GM19238 (cell line): ENCODE data around the gene ID4.

ENCODE experiments used
- DNase-seq: peaks from one replicate; pipeline ENCODE4 v3.0.0; 2011; ENCODE audit warnings: low spot score; ENCODE audit not compliant: insufficient read length

The ID4 gene, protein sequence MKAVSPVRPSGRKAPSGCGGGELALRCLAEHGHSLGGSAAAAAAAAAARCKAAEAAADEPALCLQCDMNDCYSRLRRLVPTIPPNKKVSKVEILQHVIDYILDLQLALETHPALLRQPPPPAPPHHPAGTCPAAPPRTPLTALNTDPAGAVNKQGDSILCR

DNA sequence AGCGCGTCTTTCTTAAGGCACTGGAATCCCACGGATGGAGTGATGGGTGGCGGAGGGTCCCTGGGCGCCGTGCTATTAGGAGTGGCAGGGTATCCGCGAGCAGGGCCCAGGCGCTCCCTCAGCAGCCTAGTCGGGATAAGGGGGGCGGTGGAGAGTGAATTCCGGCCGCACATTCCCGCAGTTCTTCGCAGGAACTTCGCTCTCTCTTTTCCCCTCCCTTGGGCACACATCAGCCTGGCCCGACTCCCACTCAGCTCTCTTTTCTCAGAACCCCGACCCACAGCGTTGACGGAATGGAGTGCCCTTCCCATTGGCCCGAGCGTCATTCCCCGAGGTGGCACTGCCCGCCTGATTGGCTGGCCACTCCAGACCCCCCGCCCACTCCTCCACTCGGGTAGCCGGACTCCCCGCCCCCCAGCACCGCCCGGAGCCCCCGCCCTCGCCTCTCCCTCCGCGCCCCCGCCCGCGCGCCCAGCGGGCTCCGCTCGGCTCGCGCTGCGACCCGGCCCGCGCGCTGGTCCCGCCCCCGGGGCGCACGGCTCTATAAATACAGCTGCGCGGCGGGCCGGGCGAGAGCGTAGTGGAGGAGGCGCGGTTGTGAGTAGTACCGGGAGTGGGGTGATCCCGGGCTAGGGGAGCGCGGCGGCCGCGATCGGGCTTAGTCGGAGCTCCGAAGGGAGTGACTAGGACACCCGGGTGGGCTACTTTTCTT lies at the start of gene ID4:
TSS of gene ID4 (plus strand) at position 572 of the 712 bp plus-strand sequence. CDS start 385 bp downstream, outside the sequence.
- DNase-seq = no peak

DNA sequence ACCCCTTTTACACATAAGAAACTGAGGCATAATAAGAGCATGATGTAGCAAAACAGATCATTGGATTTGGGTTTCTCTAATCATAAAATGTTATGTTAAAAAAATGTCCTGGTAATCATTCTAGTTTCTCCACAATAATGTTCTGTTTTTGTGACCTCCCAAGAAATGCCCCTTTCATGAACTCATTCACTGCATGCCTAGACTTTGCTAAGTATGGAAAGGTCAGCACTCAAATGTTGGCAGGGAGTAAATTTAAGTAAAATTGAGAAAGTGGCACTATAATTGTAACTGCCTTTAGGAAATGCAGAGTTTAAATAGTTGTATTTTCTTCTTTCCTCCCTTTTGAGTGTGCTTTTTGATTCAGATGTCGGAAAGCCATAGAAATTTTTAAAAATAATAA lies 48.5 kb upstream of the ID4 start:
- no peak for DNase-seq

DNA sequence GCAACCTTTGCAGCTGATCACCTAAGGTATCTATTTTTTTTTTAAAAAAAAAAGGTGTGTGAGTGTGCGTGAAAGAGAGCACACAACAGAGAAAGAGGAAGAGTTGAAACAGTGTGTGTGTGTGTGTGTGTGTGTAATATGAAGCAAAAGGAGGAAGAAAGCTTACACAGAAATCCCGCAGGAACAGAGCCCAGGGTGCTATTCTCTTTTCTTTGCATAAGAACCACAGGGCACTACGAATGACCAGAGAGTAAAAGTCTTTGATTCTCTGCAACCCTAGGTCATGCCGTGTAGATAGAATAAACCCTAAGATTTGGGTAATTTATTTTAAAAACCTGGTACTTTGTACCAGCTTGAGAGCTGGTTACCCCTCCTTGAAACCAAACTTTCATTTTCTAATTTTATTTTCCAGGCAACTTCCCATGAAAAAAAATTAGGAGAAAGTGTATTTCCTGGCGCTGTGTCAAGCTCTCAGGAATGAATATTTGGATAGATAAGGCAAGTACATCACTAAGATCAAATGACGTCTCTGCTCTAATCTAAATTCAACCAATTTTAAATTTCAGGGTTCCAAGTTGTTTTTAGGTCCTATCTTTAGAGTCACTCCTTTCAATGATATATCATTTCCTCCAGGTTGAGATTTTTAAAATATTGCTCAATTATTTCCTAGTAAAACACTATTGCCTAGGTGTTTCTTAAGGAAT lies 47.9 kb upstream of the ID4 start:
- no peak for DNase-seq

DNA sequence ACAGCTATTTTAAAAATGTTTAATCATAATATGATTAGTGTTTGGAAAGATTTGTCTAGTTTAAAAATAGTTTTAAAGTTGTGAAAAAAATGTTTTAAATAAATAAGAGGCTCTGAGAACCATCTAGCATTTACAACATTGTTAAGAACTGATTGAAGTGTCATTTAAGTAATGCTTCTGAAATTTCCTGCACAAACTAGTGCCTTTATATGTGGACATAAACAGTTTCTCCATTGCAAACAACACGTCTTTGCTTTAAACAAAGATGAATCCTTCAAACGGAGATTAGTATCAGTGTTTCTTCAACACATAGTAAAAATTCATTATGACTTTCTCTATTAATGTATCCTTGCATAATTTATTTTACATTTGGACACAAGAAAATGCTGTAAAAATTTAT lies 45.9 kb upstream of the ID4 start:
- no peak for DNase-seq

DNA sequence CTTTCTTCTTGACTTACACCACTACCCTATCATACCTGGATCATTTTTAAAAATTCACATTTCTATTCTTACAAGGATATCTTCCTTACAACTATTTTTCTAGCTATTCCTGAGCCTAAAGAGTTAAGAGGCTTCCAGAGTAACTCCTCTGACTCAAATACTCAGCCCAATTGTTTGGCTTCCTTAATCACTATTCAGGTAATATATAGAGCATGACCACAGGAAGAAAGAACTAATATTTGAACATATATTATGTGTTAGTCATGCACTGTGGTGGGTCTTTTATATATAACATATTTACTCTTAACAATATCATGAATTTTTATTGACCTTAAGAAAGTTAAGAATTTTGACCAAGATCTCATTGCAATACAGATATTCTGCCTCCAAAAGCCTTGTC lies 42.0 kb upstream of the ID4 start:
- DNase-seq = no peak

DNA sequence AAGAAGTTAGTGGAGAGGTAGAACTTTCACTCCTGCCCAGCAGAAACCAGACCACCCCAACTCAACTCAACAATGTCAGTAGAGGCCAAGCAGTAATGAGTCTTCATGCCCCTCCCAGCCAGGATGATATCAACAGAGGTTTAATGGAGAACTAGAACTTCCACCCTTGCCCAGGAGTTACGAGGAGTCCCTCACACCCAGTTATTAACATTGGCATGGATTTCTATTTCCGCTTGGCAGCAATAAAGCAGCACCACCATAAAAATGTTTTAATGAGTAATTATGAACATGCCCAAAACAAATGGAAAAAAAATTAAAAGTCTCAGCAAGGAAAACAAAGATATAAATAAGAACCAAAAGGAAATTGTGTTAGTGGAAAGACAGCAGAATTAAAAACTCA lies 40.7 kb upstream of the ID4 start:
- no peak for DNase-seq

DNA sequence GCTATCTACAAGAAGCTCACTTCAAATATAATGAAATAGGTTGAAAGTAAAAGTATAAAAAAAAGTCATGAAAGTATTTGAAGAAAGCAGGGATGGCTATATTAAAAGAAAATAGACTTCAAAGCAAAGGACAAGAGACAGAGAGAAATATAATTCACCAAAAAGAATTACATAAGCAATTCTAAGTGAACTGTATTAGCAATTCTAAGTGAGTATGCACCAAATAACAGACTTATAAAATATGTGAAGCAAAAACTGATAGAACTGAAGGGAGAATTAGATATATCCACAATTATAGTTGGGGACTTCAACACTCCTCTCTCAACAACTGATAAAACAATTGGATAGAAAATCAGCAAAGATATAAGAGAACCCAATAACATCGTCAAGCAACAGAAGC lies 38.8 kb upstream of the ID4 start:
- DNase-seq = no peak

DNA sequence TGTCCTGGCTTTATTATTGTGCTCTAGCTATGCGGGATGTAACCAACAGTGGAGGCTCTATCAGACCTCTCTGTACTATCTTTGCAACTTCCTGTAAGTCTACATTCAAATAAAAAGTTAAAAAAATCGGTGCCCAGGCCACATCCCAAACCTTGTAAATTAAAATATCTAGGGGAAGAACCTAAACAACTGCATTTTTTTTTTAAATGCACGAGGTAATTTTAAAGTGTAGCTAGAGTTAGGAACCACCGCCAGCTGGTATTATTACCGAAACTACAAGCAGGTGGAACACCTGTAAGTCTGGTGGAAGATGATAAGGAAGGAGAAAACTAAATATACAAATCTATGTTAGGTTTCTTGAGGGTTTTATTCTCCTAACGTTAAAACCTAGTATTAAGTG lies 34.5 kb upstream of the ID4 start:
- DNase-seq = no peak

DNA sequence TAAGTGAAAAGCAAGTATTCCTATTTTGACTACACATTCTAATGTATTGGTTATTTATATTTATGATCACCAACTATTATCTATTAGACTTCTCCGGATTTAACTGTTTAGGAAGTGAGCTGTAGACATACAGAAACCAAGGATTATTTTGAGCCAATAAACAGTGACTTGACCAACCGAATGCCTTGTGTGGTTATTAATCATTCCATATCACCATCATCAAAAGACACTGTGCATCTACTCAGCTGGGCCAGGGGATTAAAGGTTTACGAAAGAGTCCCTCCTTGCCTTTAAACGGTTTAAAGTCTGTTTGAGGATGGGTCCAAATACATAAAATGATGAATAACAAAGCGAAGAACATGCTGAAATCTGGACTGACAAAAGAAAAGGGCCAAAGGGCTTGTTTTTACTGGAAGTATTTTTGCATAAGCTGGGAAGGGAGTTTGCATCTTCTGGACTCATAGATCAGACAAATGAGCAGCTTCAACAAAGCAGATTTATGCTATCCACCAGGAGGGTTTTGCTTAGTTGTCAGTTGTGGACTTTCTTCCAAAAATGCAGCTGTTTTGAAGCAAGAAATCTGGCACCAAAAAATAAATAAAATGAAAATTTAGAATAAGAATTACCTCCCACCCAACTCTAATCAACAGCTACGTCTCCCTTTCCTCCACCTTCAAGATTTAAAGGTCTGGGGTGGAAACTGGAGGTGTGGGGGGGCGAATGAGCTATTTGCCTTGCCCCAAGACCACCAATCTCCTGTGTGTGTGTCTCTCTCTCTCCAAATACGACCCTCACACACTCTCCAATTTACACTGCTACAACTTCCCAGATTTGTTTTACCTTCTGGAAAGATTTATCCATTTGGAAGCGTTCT lies 33.6 kb upstream of the ID4 start:
- no peak for DNase-seq

DNA sequence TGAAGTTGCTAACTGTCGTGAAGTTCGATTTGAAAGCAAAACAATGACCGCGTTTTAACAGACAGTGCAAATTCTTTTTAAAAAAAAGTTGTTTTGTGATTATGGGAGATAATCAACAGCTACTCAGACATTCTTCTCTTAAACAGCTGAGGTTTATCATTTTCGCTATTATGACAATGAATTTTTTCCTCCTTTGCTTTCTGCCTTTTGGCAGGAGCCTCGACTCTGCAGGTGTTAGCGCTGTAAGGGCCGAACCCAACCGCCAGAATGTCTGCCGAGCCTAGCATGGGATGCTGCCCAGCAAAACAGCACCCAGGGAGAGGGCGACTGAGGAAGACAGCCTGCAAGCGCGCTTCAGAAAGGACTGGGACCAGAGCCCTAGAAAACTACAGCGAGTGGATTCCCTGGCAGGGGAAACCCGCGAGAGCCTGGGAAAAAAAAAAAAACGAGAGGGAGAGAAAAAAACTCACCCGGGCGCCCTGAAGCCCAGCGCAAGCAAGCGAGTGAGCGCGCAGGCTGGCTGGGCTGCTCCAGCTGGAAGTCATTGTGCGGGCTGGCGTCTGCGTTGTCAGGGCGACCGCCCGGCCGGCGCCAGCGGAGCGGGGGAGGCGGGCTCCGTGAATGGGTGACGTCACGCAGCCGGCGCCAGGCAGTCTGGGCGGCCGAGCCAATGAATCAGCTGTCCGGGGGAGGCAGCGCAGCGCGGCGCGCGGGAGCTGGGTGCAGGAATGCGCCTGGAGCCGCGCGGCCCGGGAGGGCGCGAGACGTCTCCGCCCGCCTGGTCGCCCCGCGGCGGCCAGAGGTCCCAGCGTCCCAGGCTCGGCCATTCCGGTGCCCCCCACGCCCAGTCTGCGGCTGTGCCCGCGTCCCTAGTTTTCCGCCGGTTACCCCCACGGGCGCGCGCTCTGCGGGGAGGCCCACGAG lies 32.7 kb upstream of the ID4 start:
- peak; percentile 16 for DNase-seq

DNA sequence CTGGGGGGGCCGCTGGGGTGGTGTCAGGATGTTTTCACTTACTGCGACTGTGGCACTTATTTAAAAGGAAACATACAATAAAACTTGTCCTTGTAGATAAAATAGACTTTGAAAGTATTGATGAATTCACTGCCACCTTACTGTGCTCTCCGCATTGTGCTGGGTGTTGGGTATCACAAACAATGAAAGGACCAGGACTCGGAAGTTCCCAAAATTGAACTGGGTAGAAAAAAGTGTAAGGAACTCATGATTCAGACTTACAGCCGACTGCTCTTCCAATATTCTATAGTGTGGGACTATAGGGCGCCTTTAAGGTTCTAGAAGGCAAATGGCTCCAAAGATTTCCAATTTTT lies 32.1 kb upstream of the ID4 start:
- no peak for DNase-seq

DNA sequence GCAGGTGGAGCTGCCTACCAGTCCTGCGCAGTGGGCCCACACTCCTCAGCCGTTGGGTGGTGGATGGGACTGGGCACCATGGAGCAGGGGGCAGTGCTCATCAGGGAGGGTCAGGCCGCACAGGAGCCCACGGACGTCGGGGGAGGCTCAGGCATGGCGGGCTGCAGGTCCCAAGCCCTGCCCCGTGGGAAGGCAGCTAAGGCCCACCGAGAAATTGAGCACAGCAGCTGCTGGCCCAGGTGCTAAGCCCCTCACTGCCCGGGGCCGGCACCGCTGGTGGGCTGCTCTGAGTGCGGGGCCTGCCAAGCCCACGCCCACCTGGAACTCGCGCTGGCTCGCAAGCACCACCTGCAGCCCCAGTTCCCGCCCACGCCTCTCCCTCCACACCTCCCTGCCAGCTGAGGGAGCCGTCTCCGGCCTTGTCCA lies 30.2 kb upstream of the ID4 start:
- no peak for DNase-seq

DNA sequence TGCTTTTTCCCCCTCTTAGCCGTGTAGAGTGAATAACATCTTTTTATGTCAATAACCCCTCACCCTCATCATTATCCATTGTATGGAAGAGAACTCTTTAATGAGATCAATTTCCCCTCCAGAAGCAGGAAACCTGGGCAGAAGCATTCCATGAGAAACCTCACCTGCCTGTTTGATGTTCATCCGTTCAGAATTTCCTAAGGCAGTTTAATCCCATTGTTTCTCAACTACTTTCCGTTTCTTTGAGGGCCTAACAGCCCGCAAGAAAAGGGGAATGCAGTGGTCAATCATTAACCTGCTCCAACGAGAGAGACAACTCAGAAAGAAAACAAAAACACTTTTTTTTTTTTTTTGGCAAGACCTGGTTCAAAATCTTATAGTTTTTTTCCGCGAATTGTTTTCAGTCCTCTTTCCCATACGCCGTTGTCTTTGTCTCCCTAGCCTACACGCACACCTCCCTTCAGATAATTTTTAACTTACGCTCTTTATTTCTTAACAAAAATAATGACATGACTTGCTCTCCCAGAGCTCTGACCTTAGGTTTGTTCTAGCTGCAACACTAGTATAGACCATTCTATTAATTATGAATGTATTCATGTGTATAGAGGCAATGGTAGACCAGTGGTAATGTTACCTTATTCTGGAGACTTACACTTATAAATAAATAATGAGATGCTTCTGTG lies 25.6 kb upstream of the ID4 start:
- DNase-seq = no peak

DNA sequence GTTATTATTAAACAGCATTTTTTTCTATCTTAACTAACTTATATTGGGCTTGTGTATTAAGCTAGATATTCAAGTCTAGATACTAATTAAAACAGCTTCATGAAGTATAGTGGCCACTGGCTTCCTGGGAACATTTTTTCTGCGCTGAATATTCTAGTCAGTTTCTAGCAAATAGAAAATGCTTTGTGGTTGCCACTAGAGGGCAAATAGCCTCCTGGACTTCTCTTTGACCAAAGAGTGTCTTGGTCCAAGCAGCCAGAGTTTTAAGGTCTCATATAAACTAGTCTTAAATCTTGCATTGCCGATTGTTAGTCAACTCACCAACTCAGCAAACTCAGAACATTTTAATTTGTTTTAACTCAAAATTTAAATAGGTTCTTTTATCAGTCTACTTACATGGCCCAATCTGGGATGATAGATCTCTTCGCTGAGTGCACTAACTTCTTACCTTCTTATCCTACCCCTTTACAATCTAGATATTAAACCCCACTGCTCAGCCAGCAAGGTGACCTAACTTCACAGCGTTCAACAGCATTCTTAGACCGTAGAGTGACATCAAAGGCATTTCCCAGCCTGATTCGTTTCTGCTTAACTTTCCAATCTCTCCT lies 24.6 kb upstream of the ID4 start:
- no peak for DNase-seq

DNA sequence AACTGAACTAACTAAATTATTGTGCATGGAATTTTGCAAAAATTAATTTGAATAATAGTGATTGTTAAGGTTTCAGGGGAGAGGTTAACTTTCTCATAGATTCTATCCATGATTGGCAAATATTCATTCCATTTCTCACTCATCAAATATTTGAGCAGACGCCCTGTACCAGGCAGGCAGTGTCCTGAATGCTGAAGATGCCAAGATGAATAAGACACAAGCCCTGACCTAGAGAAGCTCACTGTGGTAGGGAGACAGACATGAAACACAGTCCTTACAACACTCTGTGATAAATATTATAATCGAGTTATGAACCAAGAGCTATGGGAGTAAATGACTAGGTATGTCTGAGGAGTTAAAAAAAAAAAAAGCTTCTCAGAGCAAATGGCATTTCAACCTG lies 18.4 kb upstream of the ID4 start:
- no peak for DNase-seq

DNA sequence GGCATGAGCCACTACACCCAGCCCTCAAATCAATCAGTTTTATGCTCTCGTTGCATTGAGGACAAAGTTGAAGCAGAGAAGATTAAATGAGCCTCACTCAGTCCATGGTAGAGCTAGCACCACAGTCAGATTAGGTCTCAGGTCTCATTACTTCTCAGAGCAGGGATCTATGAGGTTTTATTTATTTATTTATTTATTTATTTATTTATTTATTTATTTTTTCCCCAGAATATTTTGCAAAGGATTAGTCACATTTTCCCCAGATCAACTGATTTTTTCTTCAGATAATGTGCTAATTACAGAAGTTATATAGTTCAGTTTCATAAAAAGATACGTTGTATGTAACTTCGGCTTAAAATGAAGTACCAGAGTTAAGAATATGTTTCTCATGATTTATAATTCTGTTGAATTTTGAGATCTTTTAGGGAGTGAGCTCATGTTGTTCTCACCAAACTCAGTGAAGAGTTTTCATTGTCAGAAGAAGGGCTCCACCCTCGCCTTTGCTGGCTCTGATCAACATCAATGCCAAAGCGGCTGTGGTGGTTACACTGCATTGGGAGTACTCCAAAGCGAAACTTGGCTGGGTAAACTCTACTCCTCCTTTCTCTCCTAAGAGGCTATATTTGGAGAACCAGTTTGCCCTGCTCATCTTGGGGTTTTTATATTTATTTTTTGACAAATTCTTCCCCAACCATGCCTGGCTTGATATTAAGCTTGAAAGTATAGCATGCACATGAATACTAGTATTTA lies 12.9 kb upstream of the ID4 start:
- DNase-seq = no peak

DNA sequence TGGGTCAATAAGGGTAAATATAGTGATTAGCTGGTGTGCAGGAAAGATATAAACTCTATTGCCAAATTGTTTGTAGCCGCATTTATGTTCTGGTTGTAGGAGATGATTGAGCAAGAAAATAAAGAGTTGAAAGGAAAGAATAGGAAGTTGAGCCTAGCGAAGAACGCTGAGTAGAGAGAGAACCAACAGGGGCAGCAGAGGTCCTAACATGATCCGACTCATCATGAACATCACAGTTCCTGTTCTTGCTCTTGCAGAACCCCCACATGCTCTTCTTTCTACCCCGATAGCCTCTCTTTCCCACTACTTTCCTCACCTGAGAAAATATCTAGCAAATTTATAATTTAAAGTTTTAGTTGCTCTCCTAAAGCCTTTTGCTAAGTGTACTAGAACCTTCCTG lies 9.9 kb upstream of the ID4 start:
- DNase-seq = no peak

DNA sequence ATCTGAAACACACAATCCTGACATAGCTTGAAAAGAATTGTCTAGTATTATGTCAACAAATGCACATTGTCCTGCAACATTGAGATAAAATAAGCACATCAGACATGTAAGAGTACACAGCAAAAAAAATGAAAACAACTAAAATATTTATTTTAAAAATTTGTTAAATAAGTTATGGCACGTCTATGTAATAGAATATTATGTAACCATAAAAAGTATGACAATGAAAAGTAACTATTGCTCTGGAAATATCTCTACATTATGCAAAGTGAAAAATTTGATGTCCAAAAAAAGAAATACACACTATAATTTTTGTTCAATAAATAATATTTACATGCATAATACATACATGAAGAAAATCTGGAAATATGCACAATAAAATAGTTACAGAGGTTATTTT lies 9.3 kb upstream of the ID4 start:
- DNase-seq = no peak

DNA sequence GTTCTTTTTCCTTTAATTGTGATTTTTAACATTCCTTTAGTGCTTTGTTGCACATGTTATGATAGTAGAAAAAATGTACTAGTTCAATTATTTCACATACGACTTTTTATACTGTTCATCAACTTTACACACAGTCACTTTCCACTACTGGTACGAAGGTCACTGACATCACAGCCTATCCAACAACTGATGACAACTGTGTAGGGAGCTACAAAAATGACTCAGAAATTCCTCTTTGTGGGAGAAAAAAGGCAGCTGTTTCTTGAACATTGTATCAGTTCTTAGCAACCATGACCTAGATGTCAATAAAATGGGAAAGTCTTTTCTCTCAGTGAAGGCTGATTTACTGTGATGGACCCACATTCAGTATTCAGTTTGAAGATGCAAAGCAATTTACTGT lies 7.0 kb upstream of the ID4 start:
- DNase-seq = no peak
